NCI-H1092 treated with DMSO at 0.1 percent for 48 hours (cell line): Measurements from ENCODE around the gene PLXNA2.

ENCODE experiments used
- DNase-seq: peaks from one replicate; lab custom pipeline; 2025; lab: John Stamatoyannopoulos, UW

PLXNA2 gene

DNA sequence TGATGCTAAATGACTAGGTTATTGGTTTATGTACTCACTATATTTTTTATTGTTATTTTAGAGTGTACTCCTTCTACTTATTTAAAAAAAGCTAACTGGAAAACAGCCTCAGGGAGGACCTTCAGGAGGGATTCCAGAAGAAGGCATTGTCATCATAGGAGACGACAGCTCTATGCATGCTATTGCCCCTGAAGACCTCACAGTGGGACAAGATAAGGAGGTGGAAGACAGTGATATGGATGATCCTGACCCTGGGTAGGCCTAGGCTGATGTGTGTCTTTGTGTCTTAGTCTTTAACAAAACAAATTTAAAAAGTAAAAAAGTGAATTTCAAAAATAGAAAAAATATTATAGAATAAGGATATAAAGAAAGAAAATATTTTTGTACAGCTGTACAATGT, 177.6 kb downstream of the PLXNA2 start:
- no peak for DNase-seq

- no peak for DNase-seq
These were observed 178.3 kb downstream of the PLXNA2 start for GRCh38 chr1:208065862-208066261.

DNA sequence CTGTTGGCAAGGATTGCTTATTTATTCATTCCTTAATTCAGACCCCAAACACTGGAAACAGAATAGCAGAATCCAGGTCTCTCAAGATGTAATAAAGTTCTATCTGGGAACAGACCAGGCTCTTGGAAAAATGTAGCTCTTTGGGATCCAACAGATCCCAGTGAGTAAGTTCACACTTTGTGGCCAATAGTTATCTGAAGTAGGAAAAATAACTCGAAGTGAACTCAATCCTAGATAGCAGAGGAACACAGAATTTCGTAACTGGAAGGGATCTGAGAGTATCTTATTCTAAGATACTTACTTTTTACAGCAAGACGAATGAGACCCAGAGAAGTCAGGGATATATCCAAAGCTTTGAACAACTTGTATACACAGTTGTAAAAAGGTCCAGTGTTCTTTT, 182.6 kb downstream of the PLXNA2 start:
- DNase-seq: no peak

GRCh38 chr1:208061118-208061517, 183.1 kb downstream of the PLXNA2 start:
- no peak for DNase-seq

DNA sequence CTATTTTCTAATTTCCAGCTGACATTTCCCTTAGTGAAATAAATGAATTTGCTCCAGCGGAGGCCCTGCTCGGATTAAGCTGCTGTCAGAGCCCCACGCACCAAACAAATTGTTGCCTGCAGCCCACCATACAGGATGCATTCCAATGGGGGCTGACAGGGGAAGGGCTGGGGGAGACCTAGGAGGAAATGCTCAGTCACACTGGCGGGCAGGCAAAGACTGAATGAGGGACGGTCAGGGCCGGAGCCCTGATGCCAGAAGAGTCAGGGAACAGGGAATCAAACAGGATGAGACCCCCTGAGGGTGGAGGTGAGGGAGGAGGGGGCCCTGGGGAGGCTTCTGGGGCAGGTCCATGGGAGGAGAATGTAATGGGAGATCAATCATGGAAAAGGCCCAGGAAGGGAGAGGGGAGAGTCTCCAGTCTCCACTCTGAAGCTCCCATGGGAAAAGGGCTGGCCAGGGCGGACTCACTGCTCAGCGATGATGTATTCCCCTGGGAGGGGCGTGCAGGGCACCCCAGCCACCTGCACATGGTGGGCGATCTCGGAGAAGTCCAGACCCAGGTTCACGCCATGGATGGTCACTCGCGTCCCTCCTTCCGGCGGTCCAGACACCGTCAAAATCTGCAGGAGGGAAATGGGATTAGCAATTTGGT, 183.8 kb downstream of the PLXNA2 start:
- DNase-seq: no peak

- DNase-seq: no peak
These were observed 184.7 kb downstream of the PLXNA2 start for GRCh38 chr1:208059409-208060001.

GRCh38 chr1:208058756-208059155, 185.4 kb downstream of the PLXNA2 start:
- DNase-seq: no peak

GRCh38 chr1:208058267-208058666, 185.9 kb downstream of the PLXNA2 start:
- no peak for DNase-seq

- DNase-seq: no peak
These were observed 187.1 kb downstream of the PLXNA2 start for GRCh38 chr1:208057056-208057455.

GRCh38 chr1:208055535-208055934, 188.6 kb downstream of the PLXNA2 start:
- no peak for DNase-seq

DNA sequence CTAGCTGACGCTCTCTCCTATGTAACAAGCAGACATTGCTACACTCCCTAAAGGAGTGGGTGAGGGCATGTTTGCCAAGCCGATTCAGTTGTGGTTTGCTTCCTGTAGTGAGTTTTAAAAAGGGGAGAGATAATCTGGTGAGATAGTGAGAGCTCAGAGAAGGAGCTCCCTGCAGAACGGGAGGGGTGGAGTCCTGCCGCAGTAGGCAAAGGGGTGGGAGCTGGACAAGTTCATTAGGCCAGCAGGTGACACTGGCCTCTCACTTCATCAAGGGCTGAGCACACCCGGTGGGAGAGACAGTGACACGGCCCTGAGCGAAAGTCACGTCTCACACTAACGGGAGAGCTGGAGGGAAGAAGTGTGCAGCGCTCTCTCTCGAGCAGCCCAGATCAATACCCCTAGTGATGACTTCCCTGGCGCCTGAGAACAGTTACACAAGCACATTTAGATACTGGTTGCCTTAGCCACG, 189.2 kb downstream of the PLXNA2 start:
- DNase-seq: no peak

GRCh38 chr1:208054485-208054884, 189.7 kb downstream of the PLXNA2 start:
- DNase-seq: no peak

DNA sequence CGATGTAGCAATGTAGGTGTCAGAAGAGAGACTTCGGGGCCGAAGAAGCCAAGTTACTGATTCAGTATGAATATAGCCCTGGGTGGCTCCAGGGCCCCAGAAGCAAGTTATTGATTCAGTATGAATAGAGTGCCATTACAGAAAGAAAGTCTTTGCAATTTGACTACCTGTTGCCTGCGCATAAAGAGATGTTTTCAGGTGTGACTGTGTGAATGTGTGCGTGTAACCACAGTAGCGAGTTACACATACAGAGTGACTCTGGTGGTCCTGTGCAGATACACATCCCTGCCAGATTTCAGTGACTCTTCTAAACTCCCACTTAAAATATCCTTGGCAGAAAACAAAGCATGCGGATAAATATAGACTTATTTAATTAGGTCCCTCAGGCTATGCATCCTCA, 190.5 kb downstream of the PLXNA2 start:
- DNase-seq: no peak

DNA sequence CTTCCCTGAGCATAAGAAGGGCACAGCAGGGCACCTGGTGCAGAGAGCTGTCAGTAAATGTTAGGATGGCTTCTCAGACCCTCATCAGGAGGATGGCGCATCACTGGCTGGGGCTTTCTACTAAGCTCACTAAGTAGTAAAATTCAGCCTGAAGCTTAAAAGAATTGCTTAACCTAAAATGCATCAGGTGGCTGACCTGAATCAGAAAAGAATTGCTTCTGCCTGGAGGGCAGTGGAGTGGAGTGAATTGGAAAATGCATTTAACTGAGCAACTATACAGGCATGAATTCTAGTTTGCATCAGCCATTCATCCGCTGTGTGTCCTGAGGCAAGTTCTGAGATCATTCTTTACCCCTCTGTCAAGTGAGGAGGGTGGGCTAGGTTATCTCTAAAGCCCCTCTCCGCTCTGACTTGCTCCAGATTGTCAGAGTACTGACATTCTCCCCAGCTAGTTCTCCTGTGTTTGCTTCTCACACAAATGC, 191.2 kb downstream of the PLXNA2 start:
- DNase-seq: no peak

GRCh38 chr1:208052135-208052534, 192.0 kb downstream of the PLXNA2 start:
- DNase-seq: no peak

DNA sequence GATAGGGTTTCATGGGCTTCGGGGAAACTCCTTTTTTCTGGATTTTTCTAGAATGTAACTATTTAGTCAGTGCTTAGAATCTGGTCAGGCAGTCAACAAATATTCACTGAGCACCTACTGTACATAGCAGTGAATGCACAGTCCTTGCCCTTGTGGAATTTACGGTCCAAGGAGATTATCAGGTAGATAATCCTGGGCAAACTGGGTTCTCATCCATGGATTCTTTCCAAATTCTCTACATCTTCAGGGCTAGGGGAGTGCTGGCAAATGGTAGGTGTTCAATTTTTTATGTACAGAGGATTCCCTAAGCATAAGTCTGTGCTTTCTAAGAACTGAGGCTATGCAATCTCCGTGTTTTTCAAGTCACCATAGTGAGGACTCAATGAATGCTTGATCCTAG, 192.5 kb downstream of the PLXNA2 start:
- DNase-seq: no peak

- no peak for DNase-seq
These were observed 195.3 kb downstream of the PLXNA2 start for GRCh38 chr1:208048904-208049303.

DNA sequence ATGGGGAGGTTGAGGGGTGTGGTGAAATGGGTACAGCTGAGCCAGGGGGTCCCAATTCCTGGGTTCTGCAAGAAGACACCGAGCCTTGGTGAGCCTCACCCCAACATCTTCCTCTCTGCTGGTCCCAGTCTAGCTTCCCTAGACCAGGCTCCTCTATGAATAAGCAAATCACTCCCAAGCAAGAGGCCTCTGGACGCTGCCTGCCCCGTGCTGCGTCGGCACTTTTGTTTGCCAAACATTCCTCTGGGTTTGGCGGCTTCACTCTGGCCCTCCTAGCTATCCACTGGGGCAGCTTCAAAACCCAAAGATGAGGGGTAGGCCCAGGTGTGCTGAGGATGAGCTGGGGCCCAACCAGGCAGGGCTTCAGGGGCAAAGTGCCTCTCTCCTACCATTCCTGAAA, 196.2 kb downstream of the PLXNA2 start:
- DNase-seq: no peak

DNA sequence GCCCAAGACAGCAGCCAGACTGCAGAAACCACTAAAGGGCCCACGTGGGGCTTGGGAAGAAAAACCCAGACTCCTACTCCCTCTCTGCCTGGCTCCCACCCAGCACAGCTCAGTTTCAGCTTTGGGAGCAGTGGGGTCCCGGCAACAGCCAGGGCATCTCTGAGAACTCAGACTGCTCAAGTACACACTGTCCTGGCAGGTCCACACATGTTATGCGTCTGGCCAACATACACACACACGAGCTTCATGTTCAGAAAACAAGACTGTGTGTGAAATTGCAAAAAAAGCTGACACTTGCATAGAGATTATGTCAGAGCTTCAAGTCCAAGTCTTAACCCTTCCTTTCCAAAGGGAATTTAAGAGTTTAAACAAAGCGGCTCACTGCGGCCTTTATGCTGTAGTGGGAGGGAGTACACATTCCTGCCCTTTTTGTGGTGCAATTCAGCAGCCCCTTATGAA, 196.7 kb downstream of the PLXNA2 start:
- DNase-seq: no peak

DNA sequence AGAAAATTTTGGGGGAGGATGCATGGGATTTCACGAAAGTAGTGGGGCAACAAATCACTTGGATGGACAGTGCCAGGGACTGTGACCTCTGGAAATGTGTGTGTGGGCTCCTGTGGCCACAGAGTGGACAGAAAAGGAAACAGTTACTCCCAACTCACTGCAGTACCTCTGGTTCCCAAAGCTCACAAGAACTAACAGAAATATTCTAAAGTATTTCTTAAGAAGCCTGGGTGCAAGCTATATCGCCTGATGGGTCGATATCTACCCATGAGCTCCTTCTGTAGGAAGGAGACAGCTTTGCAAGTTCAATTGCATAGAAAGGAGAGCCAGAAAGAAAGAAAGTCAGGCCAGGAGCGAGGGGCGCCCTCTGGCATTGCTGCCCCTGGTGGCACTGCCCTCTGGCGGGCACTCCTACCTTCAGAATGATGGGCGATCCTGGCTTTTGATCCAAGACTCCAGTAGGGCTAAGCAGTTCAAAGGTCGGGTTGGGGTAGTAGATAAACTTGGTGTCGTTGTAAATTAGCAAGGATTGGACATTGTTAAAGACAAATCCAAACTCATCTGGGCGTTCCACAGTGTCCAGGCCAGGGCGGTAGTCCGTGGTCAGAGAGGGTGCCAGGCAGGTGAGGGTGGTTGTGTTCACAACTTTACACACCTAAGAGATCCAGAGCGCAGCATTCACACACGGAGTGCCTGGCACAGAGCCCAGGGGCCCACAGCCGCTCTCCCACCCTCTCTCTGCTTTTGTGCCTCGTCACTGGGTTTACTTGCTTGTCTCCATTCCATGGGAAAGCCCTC, 198.5 kb downstream of the PLXNA2 start:
- DNase-seq: no peak

DNA sequence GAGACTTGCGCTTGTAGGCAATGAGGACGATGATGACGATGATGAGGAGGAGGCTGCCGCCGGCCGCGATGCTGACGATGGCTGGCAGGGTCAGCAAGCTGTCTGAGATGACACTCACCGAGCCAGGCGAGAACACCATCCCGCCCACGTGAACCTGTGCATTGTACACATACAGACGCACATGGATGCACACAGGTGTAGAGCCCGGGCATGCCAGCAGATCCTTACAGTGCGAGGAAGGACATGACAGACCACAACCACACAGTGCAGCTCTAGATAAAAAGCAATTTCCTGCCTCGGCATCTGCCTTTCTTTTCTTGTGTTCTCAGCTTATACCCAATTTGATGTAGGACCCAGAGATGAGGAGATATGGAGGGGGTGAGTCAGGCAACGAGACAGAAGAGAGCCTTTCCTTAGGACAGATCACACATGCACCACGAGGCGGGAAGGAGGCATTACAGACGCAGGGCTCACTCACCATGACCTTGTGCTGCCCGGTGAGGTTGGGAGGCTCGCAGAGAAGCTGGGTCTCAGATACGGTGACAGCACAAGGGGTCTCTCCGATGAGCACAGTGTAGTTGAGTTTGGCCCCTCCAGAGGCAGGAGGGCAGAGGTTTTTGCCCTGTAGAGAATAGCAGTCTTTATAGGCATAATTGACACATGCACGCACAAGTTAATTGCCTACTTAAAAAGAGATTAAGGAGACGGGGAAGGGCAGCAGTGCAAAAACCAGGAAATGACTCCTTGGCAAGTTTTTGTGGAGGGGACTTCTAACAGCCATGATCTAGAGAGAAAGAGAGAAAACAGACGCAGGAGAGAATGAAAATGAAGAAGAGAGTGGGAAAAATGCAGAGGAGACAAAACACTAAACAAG, 199.4 kb downstream of the PLXNA2 start:
- no peak for DNase-seq

DNA sequence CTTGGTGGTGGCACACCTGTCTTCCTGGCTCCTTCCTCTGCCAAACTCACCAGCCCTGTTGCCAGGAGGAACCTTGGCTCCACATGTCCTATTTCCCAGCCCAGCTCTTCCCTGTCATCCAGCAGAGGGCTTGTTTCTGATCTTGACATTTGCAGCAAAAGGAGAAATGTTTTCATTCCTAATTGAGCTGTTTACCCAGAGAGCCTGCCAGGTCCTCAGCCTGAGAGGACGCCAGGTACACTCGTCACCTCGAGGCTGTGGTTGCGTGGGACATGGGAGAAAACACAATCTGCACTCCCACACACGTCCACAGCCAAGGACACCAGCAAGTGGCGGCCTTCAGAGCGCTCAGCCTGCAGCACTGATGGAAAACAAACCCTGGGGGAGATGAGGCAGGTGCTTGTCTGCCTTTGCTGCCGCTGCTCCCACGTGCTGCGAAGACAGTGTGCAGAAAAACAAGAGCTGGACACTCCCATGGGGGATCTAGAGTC, 200.4 kb downstream of the PLXNA2 start:
- peak; percentile 49 for DNase-seq
